Upper lobe of left lung (tissue), 4 donors: ENCODE results near the gene PHKB.

Experiments
- POLR2A ChIP-seq, 4 donors: fragments of 450-650 bp; IDR thresholded peaks; one replicate each; pipeline ENCODE4 v1.5.1; 2016 to 2017; ENCODE audit warnings: antibody characterized with exemption in 4 of 4, mild to moderate bottlenecking in 2 of 4
- TF ChIP-seq, protein P1 (sequence below), 6 experiments: fragments of 450-650 bp in 4 of 6; fragments of 200-600 bp in 2 of 6; sonication (generic) in 2 of 6; IDR thresholded peaks; one replicate each; pipeline ENCODE4 v1.5.1; 2016 to 2019; ENCODE audit warnings: antibody characterized with exemption in 6 of 6

- TF ChIP-seq, protein P1, sequence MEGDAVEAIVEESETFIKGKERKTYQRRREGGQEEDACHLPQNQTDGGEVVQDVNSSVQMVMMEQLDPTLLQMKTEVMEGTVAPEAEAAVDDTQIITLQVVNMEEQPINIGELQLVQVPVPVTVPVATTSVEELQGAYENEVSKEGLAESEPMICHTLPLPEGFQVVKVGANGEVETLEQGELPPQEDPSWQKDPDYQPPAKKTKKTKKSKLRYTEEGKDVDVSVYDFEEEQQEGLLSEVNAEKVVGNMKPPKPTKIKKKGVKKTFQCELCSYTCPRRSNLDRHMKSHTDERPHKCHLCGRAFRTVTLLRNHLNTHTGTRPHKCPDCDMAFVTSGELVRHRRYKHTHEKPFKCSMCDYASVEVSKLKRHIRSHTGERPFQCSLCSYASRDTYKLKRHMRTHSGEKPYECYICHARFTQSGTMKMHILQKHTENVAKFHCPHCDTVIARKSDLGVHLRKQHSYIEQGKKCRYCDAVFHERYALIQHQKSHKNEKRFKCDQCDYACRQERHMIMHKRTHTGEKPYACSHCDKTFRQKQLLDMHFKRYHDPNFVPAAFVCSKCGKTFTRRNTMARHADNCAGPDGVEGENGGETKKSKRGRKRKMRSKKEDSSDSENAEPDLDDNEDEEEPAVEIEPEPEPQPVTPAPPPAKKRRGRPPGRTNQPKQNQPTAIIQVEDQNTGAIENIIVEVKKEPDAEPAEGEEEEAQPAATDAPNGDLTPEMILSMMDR (IDR thresholded peaks at IDR 0.05), result no peak
- TF ChIP-seq POLR2A (IDR thresholded peaks at IDR 0.05), result no peak
Observed at GRCh38 chr16:47446431-47446830, 14.7 kb upstream of the PHKB start.
